Aorta (tissue), 5 donors: ENCODE results near the gene HDGF. TPM values are rescaled to one million over a fixed set of nuclear protein-coding genes. Genes with fewer than 3 reads are reported as not detected.

ENCODE experiments used
- ATAC-seq: fragments of 200-7000 bp; cut with Tn5 transposase; one replicate; pipeline ENCODE4 v1.9.1; 2022; ENCODE audit warnings: moderate library complexity; ENCODE audit not compliant: low FRiP score
- DNase-seq, 2 donors: peaks; one replicate each; pipeline ENCODE4 v3.0.0-alpha.2; 2020
- H3K27ac ChIP-seq, 2 donors: one replicate each; pipeline ENCODE4 v1.5.1; 2013; ENCODE audit warnings: low read length in 2 of 2, mild to moderate bottlenecking in 2 of 2, moderate library complexity in 2 of 2, control low read depth in 1 of 2, inconsistent platforms in 1 of 2, low read depth in 1 of 2
- H3K27me3 ChIP-seq, 2 donors: one replicate each; pipeline ENCODE4 v1.6.1; 2013; ENCODE audit warnings: control low read depth in 1 of 2, low read length in 1 of 2, mild to moderate bottlenecking in 1 of 2, moderate library complexity in 1 of 2; ENCODE audit not compliant: insufficient read depth in 2 of 2, control insufficient read depth in 1 of 2
- H3K36me3 ChIP-seq, 2 donors: one replicate each; pipeline ENCODE4 v1.6.1; 2013; ENCODE audit warnings: control low read depth in 1 of 2, low read length in 1 of 2, mild to moderate bottlenecking in 1 of 2; ENCODE audit not compliant: insufficient read depth in 2 of 2, control insufficient read depth in 1 of 2
- H3K4me1 ChIP-seq, 2 donors: one replicate each; pipeline ENCODE4 v1.6.1; 2013; ENCODE audit warnings: low read length in 2 of 2, control low read depth in 1 of 2, mild to moderate bottlenecking in 1 of 2, moderate library complexity in 1 of 2; ENCODE audit not compliant: insufficient read depth in 2 of 2, control insufficient read depth in 1 of 2
- H3K4me3 ChIP-seq, 2 donors: one replicate each; pipeline ENCODE4 v1.5.1; 2013; ENCODE audit warnings: low read length in 2 of 2, control low read depth in 1 of 2, mild to moderate bottlenecking in 1 of 2
- H3K9me3 ChIP-seq: one replicate; pipeline ENCODE4 v1.6.1; 2013; ENCODE audit warnings: mild to moderate bottlenecking, low read length; ENCODE audit not compliant: control insufficient read depth
- WGBS, 2 donors: extraction: QIAGEN DNeasy Blood & Tissue Kit; methylation state at CpG; one replicate each; pipeline ENCODE4 v1.1.7; 2013; 5-methylcytosine and 5-hydroxymethylcytosine counted together
- intact Hi-C, 2 donors: fragments of 100-400 bp; cut with DNase I; formaldehyde crosslinking; loops; one replicate each; pipeline versions ENCODE4 v1.14.2 to v1.15.0; 2022
- long read RNA-seq, 2 donors: library from polyadenylated mRNA; unstranded; transcript quantifications; one replicate each; pipeline ENCODE4 v2.0.0, GENCODE V29; 2020 to 2021
- polyA plus RNA-seq, 2 donors: library from polyadenylated mRNA; stranded (reverse); fragments of 200-250 nt; gene quantifications; one replicate each; pipeline ENCODE4 v1.2.3, GENCODE V29; 2013
- total RNA-seq, 2 donors: library from RNA; stranded (reverse); fragmentation: NEBNext Ultra II Directional; extraction: Animal tissue kit (Norgen Biotek cat#: 25700); gene quantifications; one replicate each; pipeline ENCODE4 v1.2.1, GENCODE V29; 2021
- donor health status: healthy with polysubstance abuse.
- donor health status: Bipolar disorder and iron deficiency.
- donor health status: DM: no; HTN: no; CAD: no.
- donor health status: DM: no; HTN: no; CAD: no.
- donor health status: DM: yes; HTN: yes; CAD: no.

The HDGF gene
- total RNA-seq = 100 to 1,000 TPM; 106 to 135 TPM
- polyA plus RNA-seq = 100 to 1,000 TPM in 1 of 2 donors, 10 to 100 TPM in 1; 94.9 to 126 TPM
- long read RNA-seq, donor 1, transcript HDGF-201 (6 exons, 2,380 nt) = major isoform, 90 of 168 reads
- long read RNA-seq, donor 1, transcript HDGF-202 (6 exons, 960 nt) = minor isoform, 7 of 168 reads
- long read RNA-seq, donor 1, partial matches to known transcripts = 33 of 168 reads
- long read RNA-seq, donor 1, other reads (novel, unspliced or antisense) = 38 of 168 reads
- long read RNA-seq, donor 2, transcript HDGF-201 (6 exons, 2,380 nt) = major isoform, 53 of 85 reads
- long read RNA-seq, donor 2, partial matches to known transcripts = 13 of 85 reads
- long read RNA-seq, donor 2, other reads (novel, unspliced or antisense) = 17 of 85 reads

GRCh38 chr1:156751451-156751756 is at the start of gene HDGF:
Gene HDGF (minus strand): TSS chr1:156751675. CDS start chr1:156751429, 246 bp downstream.
- WGBS, 2 donors = 0% methylated on average over 43 to 48 of the region's 48 CpGs
- no peaks in the 10 kb centered on the region for H3K4me1 ChIP-seq

GRCh38 chr1:156797212-156797871 is 45.9 kb upstream of the HDGF start:
- Histone ChIP-seq H3K36me3 (peaks cover 7 to 14% of the 10 kb centered on the region in 2 donors), H3K4me1 (no peaks in the 10 kb centered on the region), H3K27ac (no peak overlapping the region), H3K9me3 (no peaks in the 10 kb centered on the region), H3K27me3 (no peaks in the 10 kb centered on the region), H3K4me3 (no peak overlapping the region)
- ATAC-seq (no peak), DNase-seq (no peak)
- 48 to 50% methylated on average over 4 of the region's 4 CpGs for WGBS, 2 donors
- intact Hi-C loops = no loop called here

More at GRCh38 chr1:156751451-156751756, at the start of gene HDGF:
- intact Hi-C loops = loop anchor here in 1 of 2 donors (2.0 kb wide), 1 partner anchor 15 kb away; the partner anchor contains the start of gene PRCC
- DNase-seq (no peak), ATAC-seq (no peak)
- Histone ChIP-seq H3K27ac (peak within 1 kb of the TSS; percentile 72 to 96), H3K27me3 (no peaks in the 10 kb centered on the region), H3K4me3 (peak within 1 kb of the TSS; percentile 69 to 84), H3K36me3 (no peaks in the 10 kb centered on the region), H3K9me3 (no peaks in the 10 kb centered on the region)

DNA sequence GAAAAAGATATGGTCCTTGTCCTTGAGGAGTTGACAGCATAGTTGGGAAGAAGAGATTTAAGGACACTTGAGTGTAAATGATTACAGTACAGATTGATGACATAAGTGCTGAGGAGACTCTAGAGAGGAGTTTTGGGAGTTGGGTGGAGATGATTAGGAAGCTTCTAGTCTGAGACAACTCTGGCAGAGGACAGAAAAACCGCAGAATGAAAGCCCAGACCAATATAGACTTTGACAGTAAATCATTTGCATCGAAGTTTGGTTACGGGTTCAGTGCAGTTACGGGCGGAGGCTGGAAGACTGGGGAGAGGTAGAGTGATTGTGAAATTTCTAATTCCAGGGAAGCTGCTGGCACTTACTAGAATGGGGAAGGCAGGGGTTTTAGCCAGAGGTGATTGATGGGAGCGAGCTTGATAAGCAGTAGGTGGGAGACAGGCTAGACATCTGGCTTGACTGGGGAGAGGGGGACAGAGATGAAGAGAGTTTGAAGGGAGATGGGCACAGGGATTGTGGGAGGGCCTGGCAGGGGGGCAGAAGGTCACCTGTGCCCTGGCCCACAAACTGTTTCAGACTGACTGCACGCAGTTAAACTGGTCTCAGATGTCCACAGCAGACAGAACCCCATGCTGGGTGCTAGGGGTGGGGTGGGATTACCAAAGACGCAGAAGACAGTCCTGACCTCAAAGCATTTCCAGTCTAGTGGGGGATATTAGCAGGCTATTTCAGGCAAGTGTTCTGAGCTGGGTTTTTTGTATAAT is 45.0 kb upstream of the HDGF start:
- no peak for ATAC-seq
- Histone ChIP-seq H3K36me3 (peaks cover 4 to 19% of the 10 kb centered on the region in 2 donors), H3K4me3 (no peak overlapping the region), H3K9me3 (no peaks in the 10 kb centered on the region), H3K27ac (no peak overlapping the region), H3K27me3 (no peaks in the 10 kb centered on the region), H3K4me1 (no peaks in the 10 kb centered on the region)
- intact Hi-C loops = no loop called here
- DNase-seq = no peak
- WGBS, 2 donors = 86 to 87% methylated on average over 8 of the region's 8 CpGs

- H3K9me3 ChIP-seq = no peaks in the 10 kb centered on the region
- H3K4me1 ChIP-seq = no peaks in the 10 kb centered on the region
- ATAC-seq (no peak), DNase-seq (no peak)
- intact Hi-C loops = no loop called here
- 66 to 75% methylated on average over 7 of the region's 7 CpGs for WGBS, 2 donors
- peaks cover 4 to 20% of the 10 kb centered on the region in 2 donors for H3K36me3 ChIP-seq
- no peaks in the 10 kb centered on the region for H3K27me3 ChIP-seq
- no peak overlapping the region for H3K27ac ChIP-seq
- no peak overlapping the region for H3K4me3 ChIP-seq
These were observed 44.3 kb upstream of the HDGF start for GRCh38 chr1:156795787-156796186.

DNA sequence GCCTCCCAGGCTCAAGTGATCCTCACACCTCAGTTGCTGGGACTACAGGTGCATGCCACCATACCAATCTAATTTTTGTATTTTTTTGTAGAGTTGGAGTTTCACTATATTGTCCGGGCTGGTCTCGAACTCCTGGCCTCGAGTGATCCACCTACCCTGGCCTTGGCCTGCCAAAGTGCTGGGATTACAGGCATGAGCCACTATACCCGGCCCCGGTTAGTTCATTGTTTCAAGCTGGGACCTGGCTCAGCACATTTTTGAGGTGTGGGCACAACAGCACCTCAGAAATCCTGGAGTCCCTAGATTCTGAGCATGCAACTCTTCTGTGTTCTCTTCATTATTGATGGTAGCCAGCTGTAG is 43.9 kb upstream of the HDGF start:
- H3K27me3 ChIP-seq = no peaks in the 10 kb centered on the region
- ATAC-seq (no peak), DNase-seq (no peak)
- WGBS, 2 donors = 91% methylated on average over 5 of the region's 5 CpGs
- no peak overlapping the region for H3K4me3 ChIP-seq
- intact Hi-C loops = no loop called here
- no peak overlapping the region for H3K27ac ChIP-seq
- H3K9me3 ChIP-seq = no peaks in the 10 kb centered on the region
- H3K36me3 ChIP-seq = peaks cover 4 to 20% of the 10 kb centered on the region in 2 donors
- no peaks in the 10 kb centered on the region for H3K4me1 ChIP-seq

- H3K27me3 ChIP-seq = no peaks in the 10 kb centered on the region
- ATAC-seq (no peak), DNase-seq (no peak)
- H3K9me3 ChIP-seq = no peaks in the 10 kb centered on the region
- H3K4me3 ChIP-seq = no peak overlapping the region
- no peak overlapping the region for H3K27ac ChIP-seq
- WGBS, 2 donors = 72 to 75% methylated on average over 7 of the region's 7 CpGs
- intact Hi-C loops = no loop called here
- H3K4me1 ChIP-seq = no peaks in the 10 kb centered on the region
- peaks cover 4 to 20% of the 10 kb centered on the region in 2 donors for H3K36me3 ChIP-seq
These were observed 43.3 kb upstream of the HDGF start for GRCh38 chr1:156794506-156795373.

DNA sequence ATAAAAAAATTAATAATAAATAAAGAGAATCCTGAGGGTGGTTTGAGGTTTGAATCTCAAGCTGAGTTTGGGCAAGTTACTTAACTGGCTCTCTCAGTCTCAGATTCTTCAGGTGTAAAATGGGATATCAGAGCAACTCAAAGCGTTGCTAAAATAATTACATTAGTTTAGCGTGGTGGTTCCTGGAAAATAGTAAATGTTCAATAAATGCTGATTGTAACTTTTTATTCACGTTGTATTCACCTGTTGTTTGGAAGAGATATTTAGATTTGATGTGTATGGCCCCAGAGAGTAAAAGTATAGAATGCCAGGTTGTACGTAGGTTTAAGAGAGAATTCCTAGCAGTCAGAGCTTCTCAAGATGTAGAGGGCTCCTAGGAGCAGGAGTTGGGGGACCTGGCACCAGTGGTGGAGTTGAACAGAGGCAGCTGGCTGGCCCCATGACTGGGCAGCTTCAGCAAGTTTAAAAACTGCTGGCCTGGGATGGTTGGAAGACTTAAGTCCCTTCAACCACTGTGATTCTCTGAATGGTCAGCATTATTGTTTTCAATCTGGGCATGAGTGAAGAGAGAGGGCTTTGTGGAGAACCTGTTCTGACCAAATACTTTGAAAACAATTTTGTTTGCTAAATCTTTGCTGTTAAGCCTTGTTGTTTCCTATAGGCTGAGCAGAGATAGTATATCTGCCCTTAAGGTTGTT is 38.3 kb upstream of the HDGF start:
- Histone ChIP-seq H3K4me3 (no peak overlapping the region), H3K4me1 (no peaks in the 10 kb centered on the region), H3K27ac (no peak overlapping the region), H3K36me3 (peaks cover 0 to 15% of the 10 kb centered on the region in 2 donors), H3K27me3 (no peaks in the 10 kb centered on the region), H3K9me3 (no peaks in the 10 kb centered on the region)
- intact Hi-C loops = no loop called here
- ATAC-seq = no peak
- 80 to 93% methylated on average over 4 of the region's 4 CpGs for WGBS, 2 donors
- DNase-seq = no peak

DNA sequence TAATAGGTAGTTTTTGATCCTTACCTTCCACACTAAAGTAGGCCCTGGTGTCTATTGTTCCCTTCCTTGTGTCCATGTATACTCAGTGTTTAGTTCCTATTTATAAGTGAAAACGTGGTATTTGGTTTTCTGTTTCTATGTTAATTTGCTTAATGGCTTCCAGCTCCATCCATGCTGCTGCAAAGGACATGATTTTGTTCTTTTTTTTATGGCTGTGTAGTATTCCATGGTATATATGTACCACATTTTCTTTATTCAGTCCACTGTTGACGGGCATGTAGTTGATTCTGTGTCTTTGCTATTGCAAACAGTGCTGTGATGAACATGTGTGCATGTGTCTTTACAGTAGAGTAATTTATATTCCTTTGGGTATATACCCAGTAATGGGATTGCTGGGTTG is 36.7 kb upstream of the HDGF start:
- no peak overlapping the region for H3K4me3 ChIP-seq
- no peak for ATAC-seq
- no peaks in the 10 kb centered on the region for H3K27me3 ChIP-seq
- H3K36me3 ChIP-seq = peaks cover 0 to 14% of the 10 kb centered on the region in 2 donors
- no peak for DNase-seq
- H3K9me3 ChIP-seq = no peaks in the 10 kb centered on the region
- no peak overlapping the region for H3K27ac ChIP-seq
- no peaks in the 10 kb centered on the region for H3K4me1 ChIP-seq
- intact Hi-C loops = no loop called here
- WGBS, 2 donors = 91 to 95% methylated on average over 2 of the region's 2 CpGs
